ENCODE measurements around the gene TCP11.

Gene TCP11

DNA sequence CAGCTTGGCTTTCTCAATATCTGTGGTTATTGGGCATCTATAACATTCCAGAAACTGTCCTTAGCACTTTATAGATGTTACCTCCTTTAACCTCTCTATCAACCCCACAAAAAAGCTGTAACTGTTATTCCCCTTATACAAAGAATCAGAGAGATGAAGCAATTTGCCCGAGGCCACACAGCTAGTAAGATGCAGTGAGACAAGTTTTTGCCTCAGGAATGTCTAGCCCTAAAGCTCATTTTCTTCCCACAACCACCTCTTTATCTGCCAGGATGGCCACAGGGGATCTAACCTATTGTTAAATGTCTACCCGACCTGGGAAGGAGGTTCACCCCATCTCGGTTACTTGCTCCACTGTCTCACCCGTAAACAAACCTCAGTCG is 31.9 kb upstream of the TCP11 start:
- TF ChIP-seq, protein P1, sequence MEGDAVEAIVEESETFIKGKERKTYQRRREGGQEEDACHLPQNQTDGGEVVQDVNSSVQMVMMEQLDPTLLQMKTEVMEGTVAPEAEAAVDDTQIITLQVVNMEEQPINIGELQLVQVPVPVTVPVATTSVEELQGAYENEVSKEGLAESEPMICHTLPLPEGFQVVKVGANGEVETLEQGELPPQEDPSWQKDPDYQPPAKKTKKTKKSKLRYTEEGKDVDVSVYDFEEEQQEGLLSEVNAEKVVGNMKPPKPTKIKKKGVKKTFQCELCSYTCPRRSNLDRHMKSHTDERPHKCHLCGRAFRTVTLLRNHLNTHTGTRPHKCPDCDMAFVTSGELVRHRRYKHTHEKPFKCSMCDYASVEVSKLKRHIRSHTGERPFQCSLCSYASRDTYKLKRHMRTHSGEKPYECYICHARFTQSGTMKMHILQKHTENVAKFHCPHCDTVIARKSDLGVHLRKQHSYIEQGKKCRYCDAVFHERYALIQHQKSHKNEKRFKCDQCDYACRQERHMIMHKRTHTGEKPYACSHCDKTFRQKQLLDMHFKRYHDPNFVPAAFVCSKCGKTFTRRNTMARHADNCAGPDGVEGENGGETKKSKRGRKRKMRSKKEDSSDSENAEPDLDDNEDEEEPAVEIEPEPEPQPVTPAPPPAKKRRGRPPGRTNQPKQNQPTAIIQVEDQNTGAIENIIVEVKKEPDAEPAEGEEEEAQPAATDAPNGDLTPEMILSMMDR (IDR thresholded peaks at IDR 0.05; ENCODE audit: borderline replicate concordance, insufficient read depth, low read depth, low read length) = no peak
- no peak overlapping the region for H3K4me3 ChIP-seq (ENCODE audit: low read depth, low read length)

DNA sequence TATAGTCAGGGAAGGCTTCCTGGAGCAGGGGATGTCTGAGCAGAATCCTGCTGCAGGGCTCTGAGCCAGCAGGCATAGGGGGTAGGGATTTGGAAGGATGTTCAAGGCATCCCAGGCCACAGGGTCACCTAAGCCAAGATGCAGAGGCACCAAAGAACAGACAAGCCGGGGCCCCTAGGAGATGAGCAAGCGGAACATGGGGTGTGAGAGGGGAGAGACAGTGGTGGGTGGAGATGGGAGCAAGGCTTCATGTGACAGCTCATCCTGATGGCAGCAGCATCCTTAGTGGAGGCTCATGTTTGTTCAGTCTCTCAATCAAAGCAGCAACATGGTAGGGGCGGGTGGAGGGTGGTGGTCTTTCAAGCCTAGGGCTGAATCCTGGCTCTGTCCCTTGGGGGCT is 29.8 kb upstream of the TCP11 start:
- H3K4me3 ChIP-seq (ENCODE audit: low read depth, low read length) = no peak overlapping the region
- TF ChIP-seq, protein P1 (IDR thresholded peaks at IDR 0.05; ENCODE audit: borderline replicate concordance, insufficient read depth, low read depth, low read length) = no peak

- no peak overlapping the region for H3K4me3 ChIP-seq (ENCODE audit: low read depth, low read length)
- TF ChIP-seq, protein P1 (IDR thresholded peaks at IDR 0.05; ENCODE audit: borderline replicate concordance, insufficient read depth, low read depth, low read length) = no peak
These were observed 29.0 kb upstream of the TCP11 start for GRCh38 chr6:35170166-35170565.

DNA sequence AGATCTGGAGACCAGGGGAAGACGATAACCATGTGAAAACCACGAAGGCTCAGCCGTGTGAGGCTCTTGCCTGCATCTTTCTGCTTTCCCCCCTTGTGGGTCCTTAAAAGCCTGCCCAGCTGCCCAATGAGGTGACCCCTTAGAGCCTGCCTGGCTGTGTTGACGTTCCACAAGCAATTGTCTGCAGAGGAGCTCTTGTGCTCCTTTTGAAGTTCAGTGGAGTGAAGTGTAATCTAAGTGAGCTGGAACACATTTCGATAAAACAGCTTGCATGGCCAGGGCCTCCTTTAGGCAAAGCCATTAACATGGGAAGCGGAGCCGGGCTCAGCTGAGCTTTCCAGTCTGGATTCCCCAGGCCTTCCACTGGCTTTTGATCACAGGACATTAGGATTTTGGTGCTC is 27.3 kb upstream of the TCP11 start:
- TF ChIP-seq, protein P1 (IDR thresholded peaks at IDR 0.05; ENCODE audit: borderline replicate concordance, insufficient read depth, low read depth, low read length) = no peak
- no peak overlapping the region for H3K4me3 ChIP-seq (ENCODE audit: low read depth, low read length)

DNA sequence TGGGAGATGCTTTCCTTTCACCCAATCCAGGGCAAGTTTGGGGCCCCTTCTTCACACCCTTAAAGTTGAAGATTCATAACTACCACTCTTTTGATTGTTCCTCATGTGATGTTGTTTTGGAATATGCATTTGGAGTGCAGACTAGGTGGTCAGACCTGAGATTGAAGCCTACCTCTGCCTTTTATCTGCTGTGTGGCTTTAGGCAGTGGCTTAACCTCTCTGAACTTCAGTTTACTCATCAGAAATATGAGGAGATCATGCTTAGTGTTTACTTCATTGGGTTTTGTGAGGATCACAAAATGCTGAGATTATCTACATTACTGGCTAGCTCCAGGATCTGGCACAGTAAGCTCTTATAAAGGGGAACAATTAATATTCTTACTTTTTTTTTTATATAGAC is 26.4 kb upstream of the TCP11 start:
- no peak overlapping the region for H3K4me3 ChIP-seq (ENCODE audit: low read depth, low read length)
- TF ChIP-seq, protein P1 (IDR thresholded peaks at IDR 0.05; ENCODE audit: borderline replicate concordance, insufficient read depth, low read depth, low read length) = no peak

- no peak overlapping the region for H3K4me3 ChIP-seq (ENCODE audit: low read depth, low read length)
- TF ChIP-seq, protein P1 (IDR thresholded peaks at IDR 0.05; ENCODE audit: borderline replicate concordance, insufficient read depth, low read depth, low read length) = no peak
These were observed 25.4 kb upstream of the TCP11 start for GRCh38 chr6:35166520-35166919.

DNA sequence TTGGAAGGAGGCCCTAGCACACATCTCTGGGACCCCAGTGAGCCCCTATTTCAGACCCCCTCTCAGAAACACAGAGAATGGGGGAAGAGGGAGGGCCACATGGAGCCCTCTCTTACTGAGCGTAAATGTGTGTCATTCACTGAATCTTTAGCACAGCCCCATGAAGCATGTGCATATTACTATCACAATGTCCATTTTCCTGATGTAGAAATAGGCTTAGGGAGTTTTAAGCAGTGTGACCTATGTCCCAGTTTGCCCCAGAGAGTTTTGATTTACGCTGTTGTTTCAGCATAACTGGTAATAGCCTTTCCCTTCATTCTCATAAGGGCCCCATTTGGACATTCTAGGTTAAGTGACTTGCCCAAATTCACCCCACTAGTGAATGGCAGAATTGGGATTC is 25.0 kb upstream of the TCP11 start:
- TF ChIP-seq, protein P1 (IDR thresholded peaks at IDR 0.05; ENCODE audit: borderline replicate concordance, insufficient read depth, low read depth, low read length) = no peak
- no peak overlapping the region for H3K4me3 ChIP-seq (ENCODE audit: low read depth, low read length)

Measured in GM12875 (cell line).